ENCODE results near the gene PPP2R5A.
A peak's percentile ranks its signal among the peaks of the same experiment; 100 is the strongest.

PPP2R5A gene

GRCh38 chr1:212247988-212248387 lies 37.2 kb upstream of the PPP2R5A start:
- Histone ChIP-seq H3K4me3 (replicated peaks; ENCODE audit: low read depth, low read length) (no peak overlapping the region), H3K27me3 (replicated peaks; ENCODE audit: control insufficient read depth, insufficient read depth, low read length) (no peaks in the 10 kb centered on the region), H3K36me3 (ENCODE audit: control insufficient read depth, insufficient read depth, low read length) (no peaks in the 10 kb centered on the region)
- DNase-seq (ENCODE audit: extremely low read depth, insufficient read length) = no peak
- no peak for TF ChIP-seq CTCF (IDR thresholded peaks at IDR 0.05; ENCODE audit: insufficient read depth, low read length, poor library complexity, severe bottlenecking)

DNA sequence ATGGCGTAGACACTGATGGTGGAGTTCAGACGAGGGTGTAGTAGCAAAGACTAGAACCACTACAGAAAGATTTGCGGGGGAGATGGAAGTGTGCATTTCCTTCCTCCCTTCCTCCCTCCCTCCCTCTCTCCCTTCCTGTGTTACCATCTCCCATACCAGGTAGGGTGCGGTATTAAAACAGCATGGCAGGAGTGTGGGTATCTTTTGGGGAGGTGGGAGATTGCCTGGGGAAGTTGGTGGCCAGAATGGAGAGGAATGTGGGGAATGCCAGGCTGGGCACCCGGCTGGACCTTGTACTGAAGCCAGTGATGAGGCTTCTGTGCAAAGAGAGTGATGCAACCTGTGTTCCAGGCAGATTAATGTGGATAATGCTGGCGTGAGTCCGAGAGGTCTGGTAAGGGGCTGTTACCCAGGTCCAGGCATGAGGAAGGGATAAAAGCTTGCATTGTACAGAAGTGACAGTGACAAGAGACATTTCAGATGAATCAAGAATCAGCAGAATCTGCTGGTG lies 30.3 kb upstream of the PPP2R5A start:
- Histone ChIP-seq H3K27me3 (replicated peaks; ENCODE audit: control insufficient read depth, insufficient read depth, low read length) (no peaks in the 10 kb centered on the region), H3K4me3 (replicated peaks; ENCODE audit: low read depth, low read length) (no peak overlapping the region), H3K36me3 (ENCODE audit: control insufficient read depth, insufficient read depth, low read length) (no peaks in the 10 kb centered on the region)
- no peak for TF ChIP-seq CTCF (IDR thresholded peaks at IDR 0.05; ENCODE audit: insufficient read depth, low read length, poor library complexity, severe bottlenecking)
- DNase-seq (ENCODE audit: extremely low read depth, insufficient read length) = no peak

DNA sequence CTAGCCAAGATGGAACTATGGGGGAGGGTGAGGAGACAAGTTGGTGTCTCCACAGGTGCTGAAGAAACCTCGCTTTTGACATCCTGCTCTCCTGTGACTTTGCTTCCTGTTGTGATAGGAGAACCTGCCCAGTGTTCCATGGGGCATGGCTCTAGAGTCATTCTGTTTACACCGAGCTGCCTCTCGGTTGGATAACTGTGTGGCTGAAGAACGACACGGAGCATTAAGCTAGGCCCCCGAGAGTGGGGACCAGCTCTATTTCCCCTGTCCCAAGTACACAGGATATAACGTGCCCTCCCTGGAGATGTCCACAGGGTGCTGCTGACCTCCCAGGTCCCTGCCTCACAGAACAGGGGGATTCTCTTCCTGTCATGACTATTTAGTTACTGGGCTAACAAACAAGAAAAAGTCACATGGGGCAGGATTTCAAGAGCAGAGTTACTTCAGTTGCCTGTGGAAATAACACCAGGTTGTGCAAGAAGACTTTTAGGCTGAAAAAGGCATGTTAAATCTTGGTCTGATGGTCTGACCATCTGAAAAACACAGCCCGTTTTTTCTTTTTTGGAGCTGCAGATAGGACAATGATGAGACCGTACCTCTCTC lies 29.4 kb upstream of the PPP2R5A start:
- no peak for TF ChIP-seq CTCF (IDR thresholded peaks at IDR 0.05; ENCODE audit: insufficient read depth, low read length, poor library complexity, severe bottlenecking)

DNA sequence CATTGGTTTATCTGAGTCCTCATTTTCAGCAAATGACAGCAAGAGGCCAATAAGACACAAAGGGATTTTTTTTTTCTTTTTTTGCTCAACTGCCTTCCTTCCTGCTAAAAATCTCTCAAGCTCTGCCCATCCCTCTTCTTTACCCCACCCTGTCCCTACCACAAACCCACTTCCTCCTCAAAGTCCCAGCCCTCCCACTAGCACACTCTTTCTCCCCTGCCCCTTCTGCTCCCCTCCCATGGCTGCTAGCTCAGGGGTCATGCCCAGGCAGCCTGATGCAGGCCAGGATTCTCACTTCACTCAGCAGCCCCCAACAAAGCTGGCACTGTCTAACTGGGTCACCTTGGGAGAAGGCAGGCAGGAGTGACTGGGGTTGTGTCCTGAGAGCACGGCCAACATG lies 28.8 kb upstream of the PPP2R5A start:
- TF ChIP-seq CTCF (IDR thresholded peaks at IDR 0.05; ENCODE audit: insufficient read depth, low read length, poor library complexity, severe bottlenecking) = no peak
- H3K4me3 ChIP-seq (replicated peaks; ENCODE audit: low read depth, low read length) = no peak overlapping the region
- DNase-seq (ENCODE audit: extremely low read depth, insufficient read length) = peak; percentile 22

More for the DNA sequence above, 29.4 kb upstream of the PPP2R5A start:
- no peak for DNase-seq (ENCODE audit: extremely low read depth, insufficient read length)
- no peaks in the 10 kb centered on the region for H3K36me3 ChIP-seq (ENCODE audit: control insufficient read depth, insufficient read depth, low read length)
- H3K27me3 ChIP-seq (replicated peaks; ENCODE audit: control insufficient read depth, insufficient read depth, low read length) = no peaks in the 10 kb centered on the region
- no peak overlapping the region for H3K4me3 ChIP-seq (replicated peaks; ENCODE audit: low read depth, low read length)

DNA sequence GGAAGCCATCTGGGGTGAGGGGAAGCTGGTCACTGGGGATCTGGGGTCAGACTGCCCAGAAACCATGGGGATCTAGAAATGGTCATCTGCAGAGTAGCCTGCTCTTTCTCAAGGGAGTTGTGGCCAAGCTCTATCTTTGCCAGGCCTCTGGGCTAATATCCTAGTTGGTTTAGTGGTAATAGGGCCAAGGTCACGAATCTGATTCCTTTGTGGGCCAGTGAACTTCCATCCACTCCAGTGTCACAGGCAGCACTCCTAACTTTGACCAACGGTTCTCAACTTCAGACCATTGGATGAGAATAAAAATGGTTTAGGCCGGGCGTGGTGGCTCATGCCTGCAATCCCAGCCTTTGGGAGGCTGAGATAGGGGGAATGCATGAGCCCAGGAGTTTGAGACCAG lies 28.1 kb upstream of the PPP2R5A start:
- TF ChIP-seq CTCF (IDR thresholded peaks at IDR 0.05; ENCODE audit: insufficient read depth, low read length, poor library complexity, severe bottlenecking) = no peak
- Histone ChIP-seq H3K4me3 (replicated peaks; ENCODE audit: low read depth, low read length) (no peak overlapping the region), H3K27me3 (replicated peaks; ENCODE audit: control insufficient read depth, insufficient read depth, low read length) (no peaks in the 10 kb centered on the region), H3K36me3 (ENCODE audit: control insufficient read depth, insufficient read depth, low read length) (no peaks in the 10 kb centered on the region)
- DNase-seq (ENCODE audit: extremely low read depth, insufficient read length) = no peak

More for the DNA sequence above, 28.8 kb upstream of the PPP2R5A start:
- Histone ChIP-seq H3K27me3 (replicated peaks; ENCODE audit: control insufficient read depth, insufficient read depth, low read length) (no peaks in the 10 kb centered on the region), H3K36me3 (ENCODE audit: control insufficient read depth, insufficient read depth, low read length) (no peaks in the 10 kb centered on the region)
